Astrocyte (in vitro differentiated cells and primary cell): ENCODE data around the gene SULF2. TPM values are rescaled to one million over a fixed set of nuclear protein-coding genes. Genes with fewer than 3 reads are reported as not detected.
A peak's percentile ranks its signal among the peaks of the same experiment; 100 is the strongest.

Experiments
- DNase-seq: peaks from one replicate; pipeline ENCODE4 v3.0.0-alpha.2; 2010; ENCODE audit warnings: low read depth
- FAIRE-seq: peaks from 2 replicates; lab custom pipeline; 2011; peaks lifted over from hg19 to GRCh38; lab: Jason Lieb, UNC
- H2AFZ ChIP-seq: 2 replicates; pipeline ENCODE4 v1.6.0; 2012; ENCODE audit warnings: low read depth, low read length, inconsistent platforms
- H3K27ac ChIP-seq: 2 replicates; pipeline ENCODE4 v1.5.1; 2011; ENCODE audit warnings: low read depth, low read length, inconsistent platforms
- H3K27me3 ChIP-seq: 2 replicates; pipeline ENCODE4 v1.6.0; 2011; ENCODE audit warnings: low read length, inconsistent platforms; ENCODE audit not compliant: insufficient read depth
- H3K36me3 ChIP-seq: 2 replicates; pipeline ENCODE4 v1.5.1; 2011; ENCODE audit warnings: low read length, inconsistent platforms; ENCODE audit not compliant: insufficient read depth
- H3K4me1 ChIP-seq: 2 replicates; pipeline ENCODE4 v1.5.1; 2011; ENCODE audit warnings: low read length, inconsistent platforms; ENCODE audit not compliant: insufficient read depth
- H3K4me2 ChIP-seq: 2 replicates; pipeline ENCODE4 v1.6.0; 2012; ENCODE audit warnings: low read length, inconsistent platforms
- H3K4me3 ChIP-seq: 2 replicates; pipeline ENCODE4 v1.5.1; 2011; ENCODE audit warnings: low read depth, mild to moderate bottlenecking, low read length, inconsistent platforms; ENCODE audit not compliant: insufficient read depth
- H3K79me2 ChIP-seq: 2 replicates; pipeline ENCODE4 v1.6.0; 2012; ENCODE audit warnings: mild to moderate bottlenecking, low read length, inconsistent platforms; ENCODE audit not compliant: insufficient read depth
- H3K9ac ChIP-seq: 2 replicates; pipeline ENCODE4 v1.6.0; 2012; ENCODE audit warnings: mild to moderate bottlenecking, low read length, inconsistent platforms
- H3K9me3 ChIP-seq: 2 replicates; pipeline ENCODE4 v1.5.1; 2012; ENCODE audit warnings: low read depth, mild to moderate bottlenecking, low read length, inconsistent platforms; ENCODE audit not compliant: insufficient read depth
- H4K20me1 ChIP-seq: 2 replicates; pipeline ENCODE4 v1.6.0; 2012; ENCODE audit warnings: low read length, inconsistent platforms; ENCODE audit not compliant: insufficient read depth
- H3K27ac Mint-ChIP-seq: one replicate; pipeline ENCODE4 v1.8.0; 2021; ENCODE audit warnings: mild to moderate bottlenecking, mixed read lengths; ENCODE audit not compliant: unreplicated experiment
- H3K27me3 Mint-ChIP-seq: one replicate; pipeline ENCODE4 v1.8.0; 2021; ENCODE audit warnings: low read depth, mixed read lengths; ENCODE audit not compliant: unreplicated experiment
- H3K36me3 Mint-ChIP-seq: one replicate; pipeline ENCODE4 v1.8.0; 2021; ENCODE audit warnings: low read depth, mixed read lengths; ENCODE audit not compliant: unreplicated experiment
- H3K4me1 Mint-ChIP-seq: one replicate; pipeline ENCODE4 v1.8.0; 2021; ENCODE audit warnings: low read depth, mixed read lengths; ENCODE audit not compliant: unreplicated experiment
- H3K4me3 Mint-ChIP-seq: one replicate; pipeline ENCODE4 v1.8.0; 2021; ENCODE audit warnings: mild to moderate bottlenecking, moderate library complexity, mixed read lengths; ENCODE audit not compliant: unreplicated experiment
- H3K9me3 Mint-ChIP-seq: one replicate; pipeline ENCODE4 v1.8.0; 2021; ENCODE audit warnings: mild to moderate bottlenecking, mixed read lengths; ENCODE audit not compliant: unreplicated experiment
- CTCF ChIP-seq: IDR thresholded peaks from 2 replicates; pipeline ENCODE4 v1.5.1; 2011; ENCODE audit warnings: low read depth, mild to moderate bottlenecking, inconsistent platforms, low read length, moderate library complexity; ENCODE audit not compliant: insufficient read depth
- EZH2 ChIP-seq: IDR thresholded peaks from 2 replicates; pipeline ENCODE4 v1.6.1; 2012; ENCODE audit warnings: mild to moderate bottlenecking, low read length, inconsistent platforms; ENCODE audit not compliant: insufficient read depth
- total RNA-seq: library from RNA; stranded (reverse); gene quantifications from 2 replicates; pipeline ENCODE4 v1.2.1, GENCODE V29; 2021

SULF2 gene
- total RNA-seq, 1 donor from 2014 or later = 139 TPM

- H3K4me2 ChIP-seq = no peak overlapping the region
- H3K4me1 Mint-ChIP-seq = peaks cover 1% of the 10 kb centered on the region
- no peak overlapping the region for H3K9ac ChIP-seq
- no peaks in the 10 kb centered on the region for H3K4me1 ChIP-seq
- H3K4me3 Mint-ChIP-seq = no peak overlapping the region
- TF ChIP-seq CTCF = peak; percentile 91
- no peak for TF ChIP-seq EZH2
- H3K27ac ChIP-seq = no peak overlapping the region
- FAIRE-seq (no peak), DNase-seq (peak; percentile 42)
- no peaks in the 10 kb centered on the region for H3K27me3 ChIP-seq
- no peaks in the 10 kb centered on the region for H3K79me2 ChIP-seq
- peaks cover 19% of the 10 kb centered on the region for H4K20me1 ChIP-seq
- H3K27me3 Mint-ChIP-seq = no peaks in the 10 kb centered on the region
- no peaks in the 10 kb centered on the region for H3K9me3 Mint-ChIP-seq
- no peak overlapping the region for H3K4me3 ChIP-seq
- no peak overlapping the region for H3K27ac Mint-ChIP-seq
- peaks cover 2% of the 10 kb centered on the region for H3K36me3 ChIP-seq
- H3K9me3 ChIP-seq = no peaks in the 10 kb centered on the region
- no peak overlapping the region for H2AFZ ChIP-seq
- H3K36me3 Mint-ChIP-seq = peaks cover 14% of the 10 kb centered on the region
Observed at GRCh38 chr20:47663354-47664067, 121.8 kb downstream of the SULF2 start.

- no peak for FAIRE-seq
- peaks cover 6% of the 10 kb centered on the region for H3K36me3 ChIP-seq
Observed at GRCh38 chr20:47662483-47663353, 122.6 kb downstream of the SULF2 start.

More at GRCh38 chr20:47662483-47663353, 122.6 kb downstream of the SULF2 start:
- Histone ChIP-seq H2AFZ (no peak overlapping the region), H3K9ac (no peak overlapping the region), H3K4me1 (no peaks in the 10 kb centered on the region), H4K20me1 (peaks cover 19% of the 10 kb centered on the region), H3K4me2 (no peak overlapping the region), H3K9me3 (no peaks in the 10 kb centered on the region), H3K4me3 (no peak overlapping the region), H3K27ac (no peak overlapping the region), H3K27me3 (no peaks in the 10 kb centered on the region), H3K79me2 (no peaks in the 10 kb centered on the region)
- no peak for DNase-seq
- peaks cover 1% of the 10 kb centered on the region for H3K4me1 Mint-ChIP-seq
- H3K4me3 Mint-ChIP-seq = no peak overlapping the region
- no peak overlapping the region for H3K27ac Mint-ChIP-seq
- no peak for TF ChIP-seq EZH2
- TF ChIP-seq CTCF = no peak
- H3K36me3 Mint-ChIP-seq = peaks cover 10% of the 10 kb centered on the region
- no peaks in the 10 kb centered on the region for H3K9me3 Mint-ChIP-seq
- H3K27me3 Mint-ChIP-seq = no peaks in the 10 kb centered on the region
